Ovary (tissue), 3 donors: ENCODE measurements around the gene FAM216A.

Source experiments
- EP300 ChIP-seq: sonication (generic); formaldehyde crosslinking; IDR thresholded peaks from one replicate; pipeline ENCODE4 v1.6.1; 2017; ENCODE audit warnings: antibody characterized with exemption
- TF ChIP-seq, protein P1 (sequence below), 3 donors: fragments of 450-650 bp in 2 of 3; fragments of 200-600 bp in 1 of 3; IDR thresholded peaks; one replicate each; pipeline versions ENCODE4 v1.5.1 to v1.8.0; 2016 to 2022; ENCODE audit warnings: antibody characterized with exemption in 3 of 3, mild to moderate bottlenecking in 1 of 3
- donor health status: DM: no; HTN: no; CAD: no.

DNA sequence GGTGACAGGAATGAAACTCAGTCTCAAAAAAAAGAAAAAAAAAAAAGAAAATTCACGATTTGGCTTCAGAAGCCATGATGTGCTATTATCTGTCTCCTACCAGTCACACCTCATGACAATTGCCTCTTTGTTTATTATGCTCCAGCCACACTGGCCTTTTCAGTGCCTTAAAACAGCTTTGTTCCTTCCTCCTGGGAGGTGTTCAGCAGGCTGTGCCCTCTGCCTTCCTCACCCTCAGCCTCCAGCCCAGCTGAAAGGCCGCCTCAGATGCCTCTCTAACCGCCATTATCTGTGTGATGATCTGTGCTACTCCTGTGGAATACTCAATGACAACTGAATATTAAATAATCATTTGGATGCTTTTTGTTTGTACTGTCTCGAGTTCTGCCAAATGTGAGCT is 9.9 kb upstream of the FAM216A start:
- TF ChIP-seq, protein P1, sequence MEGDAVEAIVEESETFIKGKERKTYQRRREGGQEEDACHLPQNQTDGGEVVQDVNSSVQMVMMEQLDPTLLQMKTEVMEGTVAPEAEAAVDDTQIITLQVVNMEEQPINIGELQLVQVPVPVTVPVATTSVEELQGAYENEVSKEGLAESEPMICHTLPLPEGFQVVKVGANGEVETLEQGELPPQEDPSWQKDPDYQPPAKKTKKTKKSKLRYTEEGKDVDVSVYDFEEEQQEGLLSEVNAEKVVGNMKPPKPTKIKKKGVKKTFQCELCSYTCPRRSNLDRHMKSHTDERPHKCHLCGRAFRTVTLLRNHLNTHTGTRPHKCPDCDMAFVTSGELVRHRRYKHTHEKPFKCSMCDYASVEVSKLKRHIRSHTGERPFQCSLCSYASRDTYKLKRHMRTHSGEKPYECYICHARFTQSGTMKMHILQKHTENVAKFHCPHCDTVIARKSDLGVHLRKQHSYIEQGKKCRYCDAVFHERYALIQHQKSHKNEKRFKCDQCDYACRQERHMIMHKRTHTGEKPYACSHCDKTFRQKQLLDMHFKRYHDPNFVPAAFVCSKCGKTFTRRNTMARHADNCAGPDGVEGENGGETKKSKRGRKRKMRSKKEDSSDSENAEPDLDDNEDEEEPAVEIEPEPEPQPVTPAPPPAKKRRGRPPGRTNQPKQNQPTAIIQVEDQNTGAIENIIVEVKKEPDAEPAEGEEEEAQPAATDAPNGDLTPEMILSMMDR (IDR thresholded peaks at IDR 0.05): no peak
- no peak for TF ChIP-seq EP300
